Measurements from ENCODE around the gene ATP8B4. TPM values are rescaled to one million over a fixed set of nuclear protein-coding genes. Genes with fewer than 3 reads are reported as not detected.

Gene ATP8B4
- total RNA-seq, 4 donors from 2014 or later, result 34.9 to 124 (median 78.8) TPM

DNA sequence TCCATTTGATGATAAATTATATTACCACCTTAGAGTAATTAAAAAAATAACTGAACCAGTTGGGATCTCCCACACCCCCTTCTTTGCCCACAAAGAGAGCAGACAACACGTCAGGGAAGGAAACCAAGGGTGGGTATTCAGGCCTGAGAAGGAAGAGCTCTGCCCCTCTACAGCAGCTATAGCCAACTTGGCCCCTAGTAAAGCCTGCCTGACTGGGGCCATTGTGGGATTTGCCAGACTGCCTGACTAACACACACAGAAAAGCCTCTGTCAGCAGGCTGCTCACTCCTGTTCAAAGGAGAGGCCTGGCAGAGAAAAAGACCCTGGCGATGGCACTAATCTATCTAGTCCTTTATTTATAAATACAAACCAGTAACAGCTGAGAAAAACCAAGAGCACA, 41.4 kb downstream of the ATP8B4 start:
- intact Hi-C loops (cut with DNase I; ENCODE audit: low total_unique reads), result no loop called here
- TF ChIP-seq POLR2A (IDR thresholded peaks at IDR 0.05), result no peak
- TF ChIP-seq, protein P1, sequence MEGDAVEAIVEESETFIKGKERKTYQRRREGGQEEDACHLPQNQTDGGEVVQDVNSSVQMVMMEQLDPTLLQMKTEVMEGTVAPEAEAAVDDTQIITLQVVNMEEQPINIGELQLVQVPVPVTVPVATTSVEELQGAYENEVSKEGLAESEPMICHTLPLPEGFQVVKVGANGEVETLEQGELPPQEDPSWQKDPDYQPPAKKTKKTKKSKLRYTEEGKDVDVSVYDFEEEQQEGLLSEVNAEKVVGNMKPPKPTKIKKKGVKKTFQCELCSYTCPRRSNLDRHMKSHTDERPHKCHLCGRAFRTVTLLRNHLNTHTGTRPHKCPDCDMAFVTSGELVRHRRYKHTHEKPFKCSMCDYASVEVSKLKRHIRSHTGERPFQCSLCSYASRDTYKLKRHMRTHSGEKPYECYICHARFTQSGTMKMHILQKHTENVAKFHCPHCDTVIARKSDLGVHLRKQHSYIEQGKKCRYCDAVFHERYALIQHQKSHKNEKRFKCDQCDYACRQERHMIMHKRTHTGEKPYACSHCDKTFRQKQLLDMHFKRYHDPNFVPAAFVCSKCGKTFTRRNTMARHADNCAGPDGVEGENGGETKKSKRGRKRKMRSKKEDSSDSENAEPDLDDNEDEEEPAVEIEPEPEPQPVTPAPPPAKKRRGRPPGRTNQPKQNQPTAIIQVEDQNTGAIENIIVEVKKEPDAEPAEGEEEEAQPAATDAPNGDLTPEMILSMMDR (IDR thresholded peaks at IDR 0.05), result no peak
- peak; percentile 26 to 49 for DNase-seq
- H3K27ac ChIP-seq, result peak overlapping the region; percentile 82 to 92
- no peaks in the 10 kb centered on the region for H3K27me3 ChIP-seq
- no peaks in the 10 kb centered on the region for H3K36me3 ChIP-seq
- peaks cover 0 to 5% of the 10 kb centered on the region in 2 donors for H3K4me1 ChIP-seq
- H3K4me3 ChIP-seq, result no peak overlapping the region
- no peaks in the 10 kb centered on the region for H3K9me3 ChIP-seq

DNA sequence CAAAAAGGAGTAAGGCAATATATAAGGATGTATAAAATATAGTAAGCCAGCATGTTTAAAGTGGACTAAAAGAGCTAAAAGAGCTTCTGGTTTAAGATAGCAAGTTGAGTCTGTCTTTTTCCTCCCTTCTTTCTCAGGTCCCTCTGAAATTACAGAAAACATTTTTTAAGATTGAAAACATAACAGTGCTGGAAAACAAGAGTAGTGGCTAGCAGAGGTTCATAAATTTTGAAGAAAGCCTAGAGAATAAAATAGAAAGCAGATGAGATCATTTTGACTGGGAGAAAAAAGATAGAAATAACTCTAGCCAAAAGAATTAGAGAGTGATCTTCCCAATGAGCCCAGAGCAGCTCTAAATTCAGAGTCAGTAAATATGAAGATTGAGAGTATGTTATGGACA, 41.9 kb downstream of the ATP8B4 start:
- no peak for DNase-seq
- no peaks in the 10 kb centered on the region for H3K27me3 ChIP-seq
- H3K4me3 ChIP-seq, result no peak overlapping the region
- intact Hi-C loops (cut with DNase I; ENCODE audit: low total_unique reads), result no loop called here
- H3K4me1 ChIP-seq, result peaks cover 0 to 5% of the 10 kb centered on the region in 2 donors
- H3K36me3 ChIP-seq, result no peaks in the 10 kb centered on the region
- H3K9me3 ChIP-seq, result no peaks in the 10 kb centered on the region
- no peak for TF ChIP-seq POLR2A (IDR thresholded peaks at IDR 0.05)
- TF ChIP-seq, protein P1 (IDR thresholded peaks at IDR 0.05), result no peak
- peak overlapping the region; percentile 82 to 92 for H3K27ac ChIP-seq

DNA sequence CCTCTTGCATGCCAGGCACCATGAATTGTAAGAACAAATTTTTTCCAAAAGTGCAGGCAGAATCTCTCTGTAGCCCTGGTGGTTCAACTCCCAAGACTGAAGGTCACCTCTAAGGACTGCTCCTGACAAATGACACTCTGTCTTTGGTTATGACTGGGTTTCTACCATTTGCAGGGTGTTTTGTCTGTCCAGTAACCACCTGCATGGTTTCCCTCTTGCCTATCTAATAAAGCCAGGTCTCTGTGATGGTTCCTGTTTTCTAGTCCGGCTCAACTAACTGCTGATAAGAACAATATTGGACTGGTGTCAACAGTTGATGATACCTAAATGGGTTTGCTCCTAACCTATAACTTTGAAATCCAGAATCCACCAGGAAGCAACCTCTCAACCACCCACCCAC, 43.7 kb downstream of the ATP8B4 start:
- Histone ChIP-seq H3K27ac (peak overlapping the region in 1 of 2 donors; percentile 82), H3K27me3 (no peaks in the 10 kb centered on the region), H3K36me3 (no peaks in the 10 kb centered on the region), H3K9me3 (no peaks in the 10 kb centered on the region), H3K4me3 (no peak overlapping the region), H3K4me1 (peaks cover 0 to 5% of the 10 kb centered on the region in 2 donors)
- no peak for DNase-seq
- TF ChIP-seq POLR2A (IDR thresholded peaks at IDR 0.05), result no peak
- TF ChIP-seq, protein P1 (IDR thresholded peaks at IDR 0.05), result no peak
- intact Hi-C loops (cut with DNase I; ENCODE audit: low total_unique reads), result no loop called here

DNA sequence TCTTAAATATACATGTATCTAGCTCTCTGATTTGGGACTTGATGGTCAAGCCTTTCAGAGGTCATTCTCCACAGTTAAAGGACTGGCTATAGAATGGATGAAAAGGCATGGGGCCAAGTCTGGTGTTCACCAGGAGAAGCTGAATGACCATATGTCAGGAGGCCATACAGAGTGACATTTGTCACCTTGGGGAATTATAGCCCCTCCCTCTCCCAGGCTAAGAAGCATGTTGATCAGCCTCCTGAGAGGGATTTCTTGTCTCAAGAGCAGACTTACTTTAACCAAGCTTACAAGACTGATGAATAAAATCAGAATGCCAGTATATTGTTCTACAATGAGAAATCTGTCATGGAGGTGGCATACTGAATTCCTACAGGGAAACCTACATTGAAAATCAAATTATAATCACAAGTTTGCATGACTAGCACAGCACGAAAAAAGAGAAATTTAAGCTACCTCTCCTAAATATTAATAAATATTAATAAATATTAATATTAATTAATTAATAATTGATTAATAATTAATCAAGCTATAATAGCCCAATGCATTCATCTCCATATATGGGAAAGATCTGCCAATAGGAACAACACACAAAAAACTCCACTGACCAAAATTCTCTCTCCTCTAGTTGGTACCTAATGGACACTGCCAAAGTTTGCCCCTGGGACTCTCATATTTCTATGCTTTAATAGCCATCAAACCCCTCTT, 47.3 kb downstream of the ATP8B4 start:
- Histone ChIP-seq H3K9me3 (no peaks in the 10 kb centered on the region), H3K4me3 (no peak overlapping the region), H3K4me1 (no peaks in the 10 kb centered on the region), H3K36me3 (no peaks in the 10 kb centered on the region), H3K27me3 (no peaks in the 10 kb centered on the region), H3K27ac (no peak overlapping the region)
- intact Hi-C loops (cut with DNase I; ENCODE audit: low total_unique reads), result no loop called here
- TF ChIP-seq POLR2A (IDR thresholded peaks at IDR 0.05), result no peak
- TF ChIP-seq, protein P1 (IDR thresholded peaks at IDR 0.05), result no peak
- DNase-seq, result no peak

DNA sequence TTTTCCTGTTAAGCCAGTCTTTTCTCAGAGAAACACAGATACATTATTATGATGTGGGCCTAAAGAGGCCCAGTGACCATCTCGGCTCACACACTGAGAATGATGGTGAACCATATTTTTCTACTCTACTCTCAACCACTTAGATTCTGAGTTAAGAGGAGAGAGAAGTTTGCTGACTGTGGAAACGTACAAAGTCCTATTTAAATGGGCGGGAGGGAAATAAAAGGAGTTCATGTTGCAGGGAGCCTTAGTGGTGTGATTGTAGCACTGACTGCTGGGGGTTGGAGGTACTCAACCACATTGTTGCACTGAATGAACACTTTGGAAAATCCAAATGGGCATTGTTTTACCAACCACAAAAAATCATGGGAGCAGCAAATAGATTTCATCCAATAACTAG, 51.0 kb downstream of the ATP8B4 start:
- intact Hi-C loops (cut with DNase I; ENCODE audit: low total_unique reads), result no loop called here
- no peak for DNase-seq
- Histone ChIP-seq H3K4me3 (no peak overlapping the region), H3K9me3 (no peaks in the 10 kb centered on the region), H3K4me1 (no peaks in the 10 kb centered on the region), H3K36me3 (no peaks in the 10 kb centered on the region), H3K27me3 (no peaks in the 10 kb centered on the region), H3K27ac (no peak overlapping the region)
- TF ChIP-seq, protein P1 (IDR thresholded peaks at IDR 0.05), result no peak
- TF ChIP-seq POLR2A (IDR thresholded peaks at IDR 0.05), result no peak

Data from uterus (tissue), 4 donors.